Liver (tissue), 9 donors: ENCODE data around the gene IQSEC3. TPM values are rescaled to one million over a fixed set of nuclear protein-coding genes. Genes with fewer than 3 reads are reported as not detected.

Experiments
- DNase-seq: peaks from one replicate; pipeline ENCODE4 v3.0.0-alpha.2; 2017; ENCODE audit warnings: low spot score
- H3K27ac ChIP-seq, 2 donors: one replicate each; pipeline ENCODE4 v1.7.0; 2013; ENCODE audit warnings: inconsistent platforms in 2 of 2, low read length in 2 of 2, control low read depth in 1 of 2, low read depth in 1 of 2, mild to moderate bottlenecking in 1 of 2
- H3K27me3 ChIP-seq, 4 donors: one replicate each; pipeline versions ENCODE4 v1.6.1 to v1.7.0; 2013; ENCODE audit warnings: low read length in 3 of 4, inconsistent platforms in 1 of 4, mild to moderate bottlenecking in 1 of 4, moderate library complexity in 1 of 4; ENCODE audit not compliant: control insufficient read depth in 4 of 4, insufficient read depth in 4 of 4
- H3K36me3 ChIP-seq, 4 donors: one replicate each; pipeline versions ENCODE4 v1.6.1 to v1.7.0; 2013; ENCODE audit warnings: low read length in 3 of 4, mild to moderate bottlenecking in 3 of 4, low read depth in 1 of 4, moderate library complexity in 1 of 4; ENCODE audit not compliant: control insufficient read depth in 4 of 4, insufficient read depth in 3 of 4
- H3K4me1 ChIP-seq, 4 donors: one replicate each; pipeline versions ENCODE4 v1.6.1 to v1.7.0; 2013; ENCODE audit warnings: low read length in 3 of 4, mild to moderate bottlenecking in 3 of 4, moderate library complexity in 1 of 4; ENCODE audit not compliant: control insufficient read depth in 4 of 4, insufficient read depth in 4 of 4
- H3K4me3 ChIP-seq, 3 donors: one replicate each; pipeline versions ENCODE4 v1.6.1 to v1.7.0; 2013; ENCODE audit warnings: low read length in 3 of 3, control low read depth in 1 of 3, low read depth in 1 of 3, mild to moderate bottlenecking in 1 of 3
- H3K9ac ChIP-seq, 2 donors: one replicate each; pipeline ENCODE4 v1.7.0; 2013; ENCODE audit warnings: low read length in 2 of 2, mild to moderate bottlenecking in 2 of 2, moderate library complexity in 2 of 2, control low read depth in 1 of 2, low read depth in 1 of 2
- H3K9me3 ChIP-seq, 4 donors: one replicate each; pipeline versions ENCODE4 v1.6.1 to v1.7.0; 2013; ENCODE audit warnings: low read length in 3 of 4; ENCODE audit not compliant: control insufficient read depth in 4 of 4
- FOXA1 ChIP-seq: IDR thresholded peaks from 2 replicates; pipeline ENCODE4 v1.6.1; 2016; ENCODE audit warnings: antibody characterized with exemption
- GABPA ChIP-seq, 2 donors: IDR thresholded peaks in 1 of 2; conservative IDR thresholded peaks in 1 of 2; 2 replicates each; pipeline ENCODE4 v1.6.1; 2016; ENCODE audit warnings: antibody characterized with exemption in 2 of 2, mild to moderate bottlenecking in 1 of 2, moderate library complexity in 1 of 2
- HNF4A ChIP-seq, 2 donors: conservative IDR thresholded peaks; 2 replicates each; pipeline ENCODE4 v1.6.1; 2016; ENCODE audit warnings: antibody characterized with exemption in 2 of 2, mild to moderate bottlenecking in 2 of 2
- HNF4G ChIP-seq: IDR thresholded peaks from 2 replicates; pipeline ENCODE4 v1.6.1; 2016; ENCODE audit warnings: antibody characterized with exemption
- JUND ChIP-seq, 2 donors: IDR thresholded peaks; 2 replicates each; pipeline ENCODE4 v1.6.1; 2016; ENCODE audit warnings: antibody characterized with exemption in 2 of 2
- NR2F2 ChIP-seq: IDR thresholded peaks from 2 replicates; pipeline ENCODE4 v1.6.1; 2016; ENCODE audit warnings: antibody characterized with exemption
- RAD21 ChIP-seq, 2 donors: IDR thresholded peaks; 2 replicates each; pipeline ENCODE4 v1.6.1; 2016; ENCODE audit warnings: antibody characterized with exemption in 2 of 2, mild to moderate bottlenecking in 2 of 2
- RXRA ChIP-seq, 2 donors: IDR thresholded peaks; 2 replicates each; pipeline ENCODE4 v1.6.1; 2017 to 2018; ENCODE audit warnings: antibody characterized with exemption in 2 of 2, mild to moderate bottlenecking in 1 of 2
- WGBS: extraction: QIAGEN DNeasy Blood & Tissue Kit; methylation state at CpG from one replicate; pipeline ENCODE4 v1.1.7; 2013; 5-methylcytosine and 5-hydroxymethylcytosine counted together
- polyA plus RNA-seq, 2 donors: library from polyadenylated mRNA; stranded (reverse) in 1 of 2; unstranded in 1 of 2; fragments of 200-250 nt in 1 of 2; fragments of >200 nt in 1 of 2; fragmentation: Nextera tagmentation in 1 of 2; extraction: Ambion mirVana in 1 of 2; gene quantifications; one replicate each; pipeline versions ENCODE4 v1.2.1 to v1.2.3, GENCODE V29; 2013 to 2015
- total RNA-seq, 2 donors: library from RNA; depleted of rRNA; stranded (reverse); fragments of >200 nt; gene quantifications; one replicate each; pipeline ENCODE4 v1.2.3, GENCODE V29; 2014
- TF ChIP-seq, protein P1 (sequence below): IDR thresholded peaks from 2 replicates; pipeline ENCODE4 v1.6.1; 2016; ENCODE audit warnings: antibody characterized with exemption
- TF ChIP-seq, protein P2 (sequence below): fragments of 150-350 bp; IDR thresholded peaks from 2 replicates; pipeline ENCODE4 v1.5.1; 2017; ENCODE audit warnings: improper control_type of control experiment, low read depth, low read length; ENCODE audit not compliant: missing input control
- TF ChIP-seq, protein P3 (sequence below): IDR thresholded peaks from 2 replicates; pipeline ENCODE4 v1.6.1; 2016; ENCODE audit warnings: antibody characterized with exemption, mild to moderate bottlenecking
- donor health status: healthy.
- donor health status: healthy.
- donor health status: healthy.
- donor health status: healthy.
- donor health status: healthy.

The IQSEC3 gene
- total and polyA plus RNA-seq, 4 donors = under 0.01 to 0.79 (median 0.48) TPM

DNA sequence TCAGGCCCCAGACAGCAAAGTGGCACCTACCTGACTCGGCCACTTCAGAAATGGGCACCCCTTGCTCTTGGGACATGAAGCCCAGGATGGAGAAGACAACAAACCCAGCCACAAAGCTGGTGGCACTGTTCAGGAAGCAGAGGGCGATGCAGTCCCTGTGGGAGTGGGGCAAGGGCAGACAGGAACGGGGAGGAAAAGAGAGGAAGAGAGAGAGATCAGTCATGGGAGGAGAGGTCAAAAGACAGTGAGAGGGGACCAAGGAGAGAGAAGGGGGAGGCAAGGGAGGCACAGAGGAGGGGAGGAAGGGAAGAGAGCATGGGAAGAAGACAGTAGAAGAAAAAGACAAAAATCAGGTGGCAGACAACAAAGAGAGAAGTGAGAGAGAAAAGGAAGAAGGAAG lies 130.8 kb downstream of the IQSEC3 start (continued):
- TF ChIP-seq, protein P1, sequence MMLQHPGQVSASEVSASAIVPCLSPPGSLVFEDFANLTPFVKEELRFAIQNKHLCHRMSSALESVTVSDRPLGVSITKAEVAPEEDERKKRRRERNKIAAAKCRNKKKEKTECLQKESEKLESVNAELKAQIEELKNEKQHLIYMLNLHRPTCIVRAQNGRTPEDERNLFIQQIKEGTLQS = no peak
- TF ChIP-seq FOXA1 = no peak
- TF ChIP-seq, protein P2, sequence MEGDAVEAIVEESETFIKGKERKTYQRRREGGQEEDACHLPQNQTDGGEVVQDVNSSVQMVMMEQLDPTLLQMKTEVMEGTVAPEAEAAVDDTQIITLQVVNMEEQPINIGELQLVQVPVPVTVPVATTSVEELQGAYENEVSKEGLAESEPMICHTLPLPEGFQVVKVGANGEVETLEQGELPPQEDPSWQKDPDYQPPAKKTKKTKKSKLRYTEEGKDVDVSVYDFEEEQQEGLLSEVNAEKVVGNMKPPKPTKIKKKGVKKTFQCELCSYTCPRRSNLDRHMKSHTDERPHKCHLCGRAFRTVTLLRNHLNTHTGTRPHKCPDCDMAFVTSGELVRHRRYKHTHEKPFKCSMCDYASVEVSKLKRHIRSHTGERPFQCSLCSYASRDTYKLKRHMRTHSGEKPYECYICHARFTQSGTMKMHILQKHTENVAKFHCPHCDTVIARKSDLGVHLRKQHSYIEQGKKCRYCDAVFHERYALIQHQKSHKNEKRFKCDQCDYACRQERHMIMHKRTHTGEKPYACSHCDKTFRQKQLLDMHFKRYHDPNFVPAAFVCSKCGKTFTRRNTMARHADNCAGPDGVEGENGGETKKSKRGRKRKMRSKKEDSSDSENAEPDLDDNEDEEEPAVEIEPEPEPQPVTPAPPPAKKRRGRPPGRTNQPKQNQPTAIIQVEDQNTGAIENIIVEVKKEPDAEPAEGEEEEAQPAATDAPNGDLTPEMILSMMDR = no peak

DNA sequence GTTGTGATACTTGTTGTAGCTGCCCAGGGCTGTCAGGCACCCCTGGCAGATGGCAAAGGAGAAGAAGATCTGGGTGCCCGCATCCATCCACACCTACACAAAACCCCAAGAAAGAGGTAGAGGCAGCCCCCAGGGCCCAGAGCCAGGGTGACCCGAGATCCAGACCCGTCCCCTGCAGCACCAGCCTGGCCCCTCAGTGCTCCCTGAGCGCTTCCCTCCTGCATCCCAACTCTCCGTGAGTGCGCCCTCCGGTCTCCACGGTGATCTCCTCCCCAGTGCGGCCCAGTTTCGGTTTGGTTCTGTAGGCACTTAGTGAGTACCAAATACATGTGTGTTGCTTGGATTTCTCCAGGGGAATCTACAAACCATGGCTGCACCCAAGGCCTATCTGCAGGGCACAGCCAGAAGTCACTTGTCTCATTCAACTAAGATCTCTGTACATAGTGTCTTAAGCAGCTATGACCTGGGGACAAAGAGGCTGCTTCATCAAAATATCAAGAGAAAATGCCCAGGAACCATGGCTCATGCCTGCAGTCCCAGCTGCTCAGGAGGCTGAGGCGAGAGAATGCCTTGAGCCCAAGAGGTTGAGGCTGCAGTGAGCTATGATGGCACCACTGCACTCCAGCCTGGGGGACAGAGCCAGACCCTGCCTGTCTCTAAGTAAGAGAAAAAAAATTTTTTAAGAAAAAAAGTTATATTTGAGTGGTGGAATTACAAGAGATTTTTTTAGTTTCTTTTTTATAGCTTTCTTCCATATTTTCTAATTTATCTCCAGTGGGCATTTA lies 131.5 kb downstream of the IQSEC3 start:
- no peaks in the 10 kb centered on the region for H3K9me3 ChIP-seq
- DNase-seq = no peak
- H3K4me1 ChIP-seq = no peaks in the 10 kb centered on the region
- H3K4me3 ChIP-seq = no peak overlapping the region
- H3K9ac ChIP-seq = no peak overlapping the region
- H3K27me3 ChIP-seq = no peaks in the 10 kb centered on the region
- no peak overlapping the region for H3K27ac ChIP-seq
- WGBS = 96% methylated on average over 11 of the region's 11 CpGs
- H3K36me3 ChIP-seq = peaks cover 0 to 92% (median 52%) of the 10 kb centered on the region in 4 donors
- TF ChIP-seq GABPA (IDR thresholded peaks at IDR 0.05 in 1 of 2, conservative IDR thresholded peaks at IDR 0.05 in 1 of 2) = no peak
- no peak for TF ChIP-seq JUND (IDR thresholded peaks at IDR 0.05)

DNA sequence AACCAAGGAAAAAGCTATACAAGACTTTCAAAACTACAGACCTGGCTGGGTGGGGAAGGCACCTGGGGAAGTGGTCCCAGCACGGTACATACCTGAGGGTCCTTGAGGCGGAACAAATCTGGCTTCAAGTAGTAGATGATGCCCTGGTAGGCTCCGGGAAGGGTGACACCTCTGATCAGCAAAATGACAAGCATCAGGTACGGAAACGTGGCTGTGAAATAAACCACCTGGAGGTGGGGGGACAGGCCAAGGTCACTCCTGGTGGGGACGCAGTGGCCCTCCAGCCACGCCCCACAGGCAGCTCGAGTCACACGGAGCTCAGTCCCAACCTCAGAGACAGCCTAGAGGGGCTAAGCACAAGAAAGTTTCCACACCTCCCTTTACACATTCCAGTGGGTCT lies 132.1 kb downstream of the IQSEC3 start:
- H3K27ac ChIP-seq = no peak overlapping the region
- 81% methylated on average over 9 of the region's 9 CpGs for WGBS
- H3K36me3 ChIP-seq = peaks cover 0 to 86% (median 51%) of the 10 kb centered on the region in 4 donors
- H3K4me1 ChIP-seq = no peaks in the 10 kb centered on the region
- no peak for DNase-seq
- TF ChIP-seq FOXA1 = no peak
- no peak for TF ChIP-seq NR2F2
- TF ChIP-seq HNF4G = no peak
- TF ChIP-seq HNF4A (conservative IDR thresholded peaks at IDR 0.05) = no peak
- TF ChIP-seq, protein P2 = no peak
- TF ChIP-seq, protein P3, sequence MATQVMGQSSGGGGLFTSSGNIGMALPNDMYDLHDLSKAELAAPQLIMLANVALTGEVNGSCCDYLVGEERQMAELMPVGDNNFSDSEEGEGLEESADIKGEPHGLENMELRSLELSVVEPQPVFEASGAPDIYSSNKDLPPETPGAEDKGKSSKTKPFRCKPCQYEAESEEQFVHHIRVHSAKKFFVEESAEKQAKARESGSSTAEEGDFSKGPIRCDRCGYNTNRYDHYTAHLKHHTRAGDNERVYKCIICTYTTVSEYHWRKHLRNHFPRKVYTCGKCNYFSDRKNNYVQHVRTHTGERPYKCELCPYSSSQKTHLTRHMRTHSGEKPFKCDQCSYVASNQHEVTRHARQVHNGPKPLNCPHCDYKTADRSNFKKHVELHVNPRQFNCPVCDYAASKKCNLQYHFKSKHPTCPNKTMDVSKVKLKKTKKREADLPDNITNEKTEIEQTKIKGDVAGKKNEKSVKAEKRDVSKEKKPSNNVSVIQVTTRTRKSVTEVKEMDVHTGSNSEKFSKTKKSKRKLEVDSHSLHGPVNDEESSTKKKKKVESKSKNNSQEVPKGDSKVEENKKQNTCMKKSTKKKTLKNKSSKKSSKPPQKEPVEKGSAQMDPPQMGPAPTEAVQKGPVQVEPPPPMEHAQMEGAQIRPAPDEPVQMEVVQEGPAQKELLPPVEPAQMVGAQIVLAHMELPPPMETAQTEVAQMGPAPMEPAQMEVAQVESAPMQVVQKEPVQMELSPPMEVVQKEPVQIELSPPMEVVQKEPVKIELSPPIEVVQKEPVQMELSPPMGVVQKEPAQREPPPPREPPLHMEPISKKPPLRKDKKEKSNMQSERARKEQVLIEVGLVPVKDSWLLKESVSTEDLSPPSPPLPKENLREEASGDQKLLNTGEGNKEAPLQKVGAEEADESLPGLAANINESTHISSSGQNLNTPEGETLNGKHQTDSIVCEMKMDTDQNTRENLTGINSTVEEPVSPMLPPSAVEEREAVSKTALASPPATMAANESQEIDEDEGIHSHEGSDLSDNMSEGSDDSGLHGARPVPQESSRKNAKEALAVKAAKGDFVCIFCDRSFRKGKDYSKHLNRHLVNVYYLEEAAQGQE = no peak
- TF ChIP-seq GABPA (IDR thresholded peaks at IDR 0.05 in 1 of 2, conservative IDR thresholded peaks at IDR 0.05 in 1 of 2) = no peak
- no peak for TF ChIP-seq RAD21 (IDR thresholded peaks at IDR 0.05)
- no peak for TF ChIP-seq RXRA (IDR thresholded peaks at IDR 0.05)
- no peak overlapping the region for H3K9ac ChIP-seq
- no peaks in the 10 kb centered on the region for H3K27me3 ChIP-seq
- H3K4me3 ChIP-seq = no peak overlapping the region
- no peaks in the 10 kb centered on the region for H3K9me3 ChIP-seq
